SK-N-SH (cell line): ENCODE data around the gene SPINK8. TPM values are rescaled to one million over a fixed set of nuclear protein-coding genes. Genes with fewer than 3 reads are reported as not detected.

Experiments
- CTCF ChIA-PET: fragments of 300-600, 350-600 bp; formaldehyde crosslinking; extraction: SDS; loops from one replicate; lab custom pipeline; 2021; lab: Yijun Ruan, JAX
- POLR2A ChIA-PET: fragments of 350-600 bp; sonication (Branson Sonifier 250); formaldehyde crosslinking; extraction: SDS; loops from one replicate; lab custom pipeline; 2020; ENCODE audit warnings: antibody characterized with exemption, inconsistent platforms; lab: Yijun Ruan, JAX
- DNase-seq: peaks from one replicate; pipeline ENCODE4 v3.0.0; 2012
- H2AFZ ChIP-seq: fragments of 200-600 bp; sonication (generic); 2 replicates; pipeline ENCODE4 v1.8.1; 2016; ENCODE audit warnings: antibody characterized with exemption, mild to moderate bottlenecking, low read depth
- H3F3A ChIP-seq: fragments of 200-600 bp; sonication (generic); replicated peaks from 2 replicates; pipeline ENCODE3; 2016; ENCODE audit warnings: antibody characterized with exemption, mild to moderate bottlenecking; ENCODE audit not compliant: insufficient read depth
- H3K27ac ChIP-seq, 2 experiments: fragments of 200-500 bp in 1 of 2; fragments of 200-600 bp in 1 of 2; sonication (Bioruptor generic) in 1 of 2; sonication (generic), shearing (Covaris generic) in 1 of 2; 2 replicates each; pipeline versions ENCODE4 v1.5.1 to v1.6.1; 2014 to 2016; ENCODE audit warnings: low read depth in 2 of 2, inconsistent platforms in 1 of 2, low read length in 1 of 2, mild to moderate bottlenecking in 1 of 2, mixed read lengths in 1 of 2
- H3K27me3 ChIP-seq: fragments of 200-600 bp; sonication (generic), shearing (Covaris generic); 2 replicates; pipeline ENCODE4 v1.6.1; 2016; ENCODE audit warnings: mixed run types; ENCODE audit not compliant: insufficient read depth
- H3K36me3 ChIP-seq, 2 experiments: fragments of 200-500 bp in 1 of 2; fragments of 200-600 bp in 1 of 2; sonication (Bioruptor generic) in 1 of 2; sonication (generic) in 1 of 2; replicated peaks in 1 of 2; 2 replicates each; pipeline versions ENCODE3 to v1.5.1; 2014 to 2016; ENCODE audit warnings: low read length in 1 of 2, mild to moderate bottlenecking in 1 of 2; ENCODE audit not compliant: insufficient read depth in 2 of 2, control insufficient read depth in 1 of 2
- H3K4me1 ChIP-seq, 2 experiments: fragments of 200-500 bp in 1 of 2; fragments of 200-600 bp in 1 of 2; sonication (Bioruptor generic) in 1 of 2; sonication (generic), shearing (Covaris generic) in 1 of 2; 2 replicates each; pipeline versions ENCODE4 v1.5.1 to v1.6.1; 2014 to 2016; ENCODE audit warnings: low read depth in 1 of 2, low read length in 1 of 2, mixed run types in 1 of 2; ENCODE audit not compliant: insufficient read depth in 2 of 2, control insufficient read depth in 1 of 2
- H3K4me2 ChIP-seq: fragments of 200-600 bp; sonication (generic), shearing (Covaris generic); 2 replicates; pipeline ENCODE4 v1.6.1; 2017; ENCODE audit warnings: mixed run types
- H3K4me3 ChIP-seq, 2 experiments: fragments of 200-500 bp in 1 of 2; fragments of 200-600 bp in 1 of 2; sonication (Bioruptor generic) in 1 of 2; sonication (generic), shearing (Covaris generic) in 1 of 2; 2 replicates each; pipeline versions ENCODE4 v1.5.1 to v1.8.1; 2014 to 2016; ENCODE audit warnings: low read depth in 2 of 2, inconsistent platforms in 1 of 2, low read length in 1 of 2, mild to moderate bottlenecking in 1 of 2, mixed read lengths in 1 of 2, moderate library complexity in 1 of 2
- H3K79me2 ChIP-seq: fragments of 200-600 bp; sonication (generic); 2 replicates; pipeline ENCODE4 v1.8.1; 2017; ENCODE audit warnings: mild to moderate bottlenecking; ENCODE audit not compliant: insufficient read depth
- H3K9ac ChIP-seq: fragments of 200-600 bp; sonication (generic); 2 replicates; pipeline ENCODE4 v1.6.1; 2017; ENCODE audit warnings: mixed run types
- H3K9me2 ChIP-seq: fragments of 200-600 bp; sonication (generic); 2 replicates; pipeline ENCODE4 v1.6.1; 2017; ENCODE audit warnings: mixed run types
- H3K9me3 ChIP-seq: fragments of 200-600 bp; sonication (generic); 2 replicates; pipeline ENCODE4 v1.6.1; 2017; ENCODE audit warnings: mixed run types, mild to moderate bottlenecking, moderate library complexity
- H4K20me1 ChIP-seq: fragments of 200-600 bp; sonication (generic); 2 replicates; pipeline ENCODE4 v1.6.1; 2017; ENCODE audit warnings: mild to moderate bottlenecking, mixed run types; ENCODE audit not compliant: insufficient read depth
- CHD2 ChIP-seq: fragments of 150-350 bp; IDR thresholded peaks from 2 replicates; pipeline ENCODE4 v1.6.1; 2018; ENCODE audit warnings: low read length; ENCODE audit not compliant: partially characterized antibody
- ELF1 ChIP-seq: IDR thresholded peaks from 2 replicates; pipeline ENCODE4 v1.4.0; 2012
- EP300 ChIP-seq, 2 experiments: IDR thresholded peaks; 2 replicates each; pipeline versions ENCODE4 v1.4.0 to v1.6.1; 2012; ENCODE audit warnings: borderline replicate concordance in 1 of 2, low read depth in 1 of 2, low read length in 1 of 2
- EZH2phosphoT487 ChIP-seq: fragments of 200-600 bp; sonication (generic); IDR thresholded peaks from 2 replicates; pipeline ENCODE4 v1.6.1; 2017; ENCODE audit warnings: low read depth, mixed run types, mild to moderate bottlenecking, antibody characterized with exemption, moderate library complexity, borderline replicate concordance
- GABPA ChIP-seq: IDR thresholded peaks from 2 replicates; pipeline ENCODE4 v1.4.0; 2012; ENCODE audit warnings: low read depth, mild to moderate bottlenecking
- JUND ChIP-seq: IDR thresholded peaks from 2 replicates; pipeline ENCODE4 v1.4.0; 2012
- MEF2A ChIP-seq: IDR thresholded peaks from 2 replicates; pipeline ENCODE4 v1.4.0; 2012; ENCODE audit warnings: low read depth, borderline replicate concordance
- MXI1 ChIP-seq: IDR thresholded peaks from 2 replicates; pipeline ENCODE4 v1.6.1; 2012; ENCODE audit warnings: mild to moderate bottlenecking, low read depth, low read length, improper control_type of control experiment
- NFIC ChIP-seq: IDR thresholded peaks from 2 replicates; pipeline ENCODE4 v1.4.0; 2012; ENCODE audit warnings: borderline replicate concordance
- NRF1 ChIP-seq: IDR thresholded peaks from 2 replicates; pipeline ENCODE4 v1.6.1; 2012; ENCODE audit warnings: low read depth, mild to moderate bottlenecking, low read length
- PBX3 ChIP-seq: IDR thresholded peaks from 2 replicates; pipeline ENCODE4; 2012
- POLR2AphosphoS5 ChIP-seq: IDR thresholded peaks from 2 replicates; pipeline ENCODE4 v1.6.1; 2012; ENCODE audit warnings: low read depth, low read length
- RCOR1 ChIP-seq: fragments of 150-350 bp; IDR thresholded peaks from 2 replicates; pipeline ENCODE4 v1.6.1; 2017; ENCODE audit warnings: antibody characterized with exemption, low read length
- REST ChIP-seq: IDR thresholded peaks from 2 replicates; pipeline ENCODE4 v1.6.1; 2012; ENCODE audit warnings: mild to moderate bottlenecking, low read depth, low read length, moderate library complexity
- RFX5 ChIP-seq: IDR thresholded peaks from 2 replicates; pipeline ENCODE4 v1.6.1; 2012; ENCODE audit warnings: mild to moderate bottlenecking, improper control_type of control experiment, low read length
- RXRA ChIP-seq: IDR thresholded peaks from 2 replicates; pipeline ENCODE4 v1.4.0; 2012; ENCODE audit warnings: low read depth, mild to moderate bottlenecking, borderline replicate concordance
- SIN3A ChIP-seq: IDR thresholded peaks from 2 replicates; pipeline ENCODE4 v1.6.1; 2012; ENCODE audit warnings: low read depth, mild to moderate bottlenecking, low read length, moderate library complexity, borderline replicate concordance
- SMC3 ChIP-seq: IDR thresholded peaks from 2 replicates; pipeline ENCODE4 v1.6.1; 2012; ENCODE audit warnings: low read depth, low read length, improper control_type of control experiment
- TAF1 ChIP-seq: IDR thresholded peaks from 2 replicates; pipeline ENCODE4 v1.6.1; 2012; ENCODE audit warnings: low read depth, mild to moderate bottlenecking, low read length, moderate library complexity, borderline replicate concordance
- TCF12 ChIP-seq: IDR thresholded peaks from 2 replicates; pipeline ENCODE4 v1.4.0; 2012
- TEAD4 ChIP-seq: IDR thresholded peaks from 2 replicates; pipeline ENCODE4 v1.4.0; 2012; ENCODE audit warnings: mild to moderate bottlenecking, borderline replicate concordance; ENCODE audit not compliant: insufficient read depth
- USF1 ChIP-seq: IDR thresholded peaks from 2 replicates; pipeline ENCODE4 v1.4.0; 2012; ENCODE audit warnings: low read depth, borderline replicate concordance
- YY1 ChIP-seq: IDR thresholded peaks from 2 replicates; pipeline ENCODE4 v1.4.0; 2012; ENCODE audit warnings: low read depth, mild to moderate bottlenecking
- WGBS: methylation state at CpG from one replicate; pipeline ENCODE4 v1.1.6; 2017; ENCODE audit warnings: low lambda C conversion rate; 5-methylcytosine and 5-hydroxymethylcytosine counted together
- polyA plus RNA-seq, 3 experiments: library from polyadenylated mRNA; depleted of rRNA; stranded (reverse); fragments of >200 nt; gene quantifications; 2 replicates each; pipeline ENCODE4 v1.2.3, GENCODE V29; 2012
- TF ChIP-seq, protein P1 (sequence below): fragments of 200-600 bp; sonication (generic); IDR thresholded peaks from 2 replicates; pipeline ENCODE4 v1.6.1; 2017; ENCODE audit warnings: antibody characterized with exemption, mild to moderate bottlenecking, moderate library complexity
- TF ChIP-seq, protein P2 (sequence below): IDR thresholded peaks from 2 replicates; pipeline ENCODE4 v1.4.0; 2012; ENCODE audit warnings: low read depth
- TF ChIP-seq, protein P3 (sequence below): fragments of 150-350 bp; IDR thresholded peaks from 2 replicates; pipeline ENCODE4 v1.6.1; 2017; ENCODE audit warnings: antibody characterized with exemption, low read length, low read depth, borderline replicate concordance

The SPINK8 gene
- polyA plus RNA-seq, 1 of the 3 experiments (the other 2 are of a cell fraction), result not detected

DNA sequence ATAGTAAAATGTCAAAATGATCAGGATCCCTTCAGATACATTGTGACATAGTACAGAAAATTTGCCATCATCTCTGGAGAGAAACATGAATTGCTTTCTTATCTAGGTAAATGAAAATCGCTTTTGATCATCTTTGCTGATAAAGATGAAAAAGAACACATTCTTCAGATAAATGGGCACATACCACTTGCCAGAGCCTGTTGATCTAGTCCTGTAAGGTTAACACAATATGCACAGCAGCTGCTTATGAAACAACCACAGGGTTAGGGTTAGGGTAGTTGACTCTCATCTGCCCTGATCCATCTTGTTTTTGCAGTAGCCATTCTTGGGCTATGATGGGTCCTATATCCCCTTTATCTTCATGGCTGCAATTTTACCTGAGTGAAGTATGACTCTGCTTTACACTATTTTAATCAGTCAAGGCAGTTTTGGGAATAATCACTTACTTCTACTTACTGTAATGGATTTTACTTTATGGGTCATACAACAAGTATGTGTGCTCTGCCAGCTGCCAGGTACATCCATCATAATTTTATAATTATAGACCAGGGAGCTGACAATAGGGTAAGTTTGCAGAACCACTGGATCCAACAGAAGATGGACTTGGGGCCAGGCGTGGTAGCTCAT lies 12.6 kb upstream of the SPINK8 start:
- 60% methylated on average over 2 of the region's 2 CpGs for WGBS
- CTCF ChIA-PET, result interaction anchor here (2.2 to 2.6 kb wide), 3 partner anchors 55 to 90 kb away, joined by 7 to 20 read pairs (median 8); no protein-coding TSS in a partner anchor
- no peak for TF ChIP-seq POLR2AphosphoS5
- TF ChIP-seq SIN3A, result no peak
- no peak for TF ChIP-seq ELF1
- TF ChIP-seq TEAD4, result no peak
- no peak for TF ChIP-seq RXRA
- TF ChIP-seq GABPA, result no peak
- TF ChIP-seq JUND, result no peak
- TF ChIP-seq, protein P1, sequence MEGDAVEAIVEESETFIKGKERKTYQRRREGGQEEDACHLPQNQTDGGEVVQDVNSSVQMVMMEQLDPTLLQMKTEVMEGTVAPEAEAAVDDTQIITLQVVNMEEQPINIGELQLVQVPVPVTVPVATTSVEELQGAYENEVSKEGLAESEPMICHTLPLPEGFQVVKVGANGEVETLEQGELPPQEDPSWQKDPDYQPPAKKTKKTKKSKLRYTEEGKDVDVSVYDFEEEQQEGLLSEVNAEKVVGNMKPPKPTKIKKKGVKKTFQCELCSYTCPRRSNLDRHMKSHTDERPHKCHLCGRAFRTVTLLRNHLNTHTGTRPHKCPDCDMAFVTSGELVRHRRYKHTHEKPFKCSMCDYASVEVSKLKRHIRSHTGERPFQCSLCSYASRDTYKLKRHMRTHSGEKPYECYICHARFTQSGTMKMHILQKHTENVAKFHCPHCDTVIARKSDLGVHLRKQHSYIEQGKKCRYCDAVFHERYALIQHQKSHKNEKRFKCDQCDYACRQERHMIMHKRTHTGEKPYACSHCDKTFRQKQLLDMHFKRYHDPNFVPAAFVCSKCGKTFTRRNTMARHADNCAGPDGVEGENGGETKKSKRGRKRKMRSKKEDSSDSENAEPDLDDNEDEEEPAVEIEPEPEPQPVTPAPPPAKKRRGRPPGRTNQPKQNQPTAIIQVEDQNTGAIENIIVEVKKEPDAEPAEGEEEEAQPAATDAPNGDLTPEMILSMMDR, result no peak
- TF ChIP-seq NRF1, result no peak
- no peak for TF ChIP-seq YY1
- no peak for TF ChIP-seq RFX5
- peak; percentile 21; the same call in 1 of the 2 replicates for TF ChIP-seq RCOR1
- TF ChIP-seq EZH2phosphoT487, result no peak
- TF ChIP-seq, protein P2, sequence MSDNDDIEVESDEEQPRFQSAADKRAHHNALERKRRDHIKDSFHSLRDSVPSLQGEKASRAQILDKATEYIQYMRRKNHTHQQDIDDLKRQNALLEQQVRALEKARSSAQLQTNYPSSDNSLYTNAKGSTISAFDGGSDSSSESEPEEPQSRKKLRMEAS, result no peak
- peak; percentile 19; the same call in 1 of the 2 replicates for TF ChIP-seq TCF12
- TF ChIP-seq, protein P3, sequence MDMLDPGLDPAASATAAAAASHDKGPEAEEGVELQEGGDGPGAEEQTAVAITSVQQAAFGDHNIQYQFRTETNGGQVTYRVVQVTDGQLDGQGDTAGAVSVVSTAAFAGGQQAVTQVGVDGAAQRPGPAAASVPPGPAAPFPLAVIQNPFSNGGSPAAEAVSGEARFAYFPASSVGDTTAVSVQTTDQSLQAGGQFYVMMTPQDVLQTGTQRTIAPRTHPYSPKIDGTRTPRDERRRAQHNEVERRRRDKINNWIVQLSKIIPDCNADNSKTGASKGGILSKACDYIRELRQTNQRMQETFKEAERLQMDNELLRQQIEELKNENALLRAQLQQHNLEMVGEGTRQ, result no peak
- no peak for TF ChIP-seq PBX3
- no peak for TF ChIP-seq MXI1
- TF ChIP-seq TAF1, result no peak
- TF ChIP-seq CHD2, result peak; percentile 13
- TF ChIP-seq NFIC, result no peak
- no peak for TF ChIP-seq SMC3
- no peak for TF ChIP-seq MEF2A
- no peak for TF ChIP-seq USF1
- peak in 1 of 2 experiments; percentile 49; a peak in 1 of 4 replicates for TF ChIP-seq EP300 (IDR thresholded peaks at IDR 0.05; ENCODE audit: borderline replicate concordance in 1 of 2, low read depth in 1 of 2, low read length in 1 of 2)
- TF ChIP-seq REST, result no peak

More for the DNA sequence above, 12.6 kb upstream of the SPINK8 start:
- POLR2A ChIA-PET, result no interaction called here
- H3K9me2 ChIP-seq, result no peaks in the 10 kb centered on the region
- H3K36me3 ChIP-seq, result no peaks in the 10 kb centered on the region
- peak overlapping the region in 1 of 2 experiments; percentile 76; a peak in 2 of 4 replicates for H3K27ac ChIP-seq
- H3K4me3 ChIP-seq, result no peak overlapping the region
- H3K9me3 ChIP-seq, result no peaks in the 10 kb centered on the region
- H3K79me2 ChIP-seq, result no peaks in the 10 kb centered on the region
- H4K20me1 ChIP-seq, result no peaks in the 10 kb centered on the region
- no peak overlapping the region for H2AFZ ChIP-seq
- no peak for DNase-seq
- H3K4me1 ChIP-seq, result peaks cover 0 to 37% of the 10 kb centered on the region in 2 experiments; a peak in 2 of 4 replicates
- H3F3A ChIP-seq, result no peaks in the 10 kb centered on the region
- H3K9ac ChIP-seq, result no peak overlapping the region
- no peak overlapping the region for H3K4me2 ChIP-seq
- H3K27me3 ChIP-seq, result no peaks in the 10 kb centered on the region
